ENCODE measurements around the gene TBX1.

GRCh38 chr22:19737846-19738663 is 22.5 kb upstream of the TBX1 start:
- TF ChIP-seq CTCF (IDR thresholded peaks at IDR 0.05) = no peak
- TF ChIP-seq POLR2A (IDR thresholded peaks at IDR 0.05) = no peak
